Measurements from ENCODE around the gene TM4SF18.

The TM4SF18 gene

DNA sequence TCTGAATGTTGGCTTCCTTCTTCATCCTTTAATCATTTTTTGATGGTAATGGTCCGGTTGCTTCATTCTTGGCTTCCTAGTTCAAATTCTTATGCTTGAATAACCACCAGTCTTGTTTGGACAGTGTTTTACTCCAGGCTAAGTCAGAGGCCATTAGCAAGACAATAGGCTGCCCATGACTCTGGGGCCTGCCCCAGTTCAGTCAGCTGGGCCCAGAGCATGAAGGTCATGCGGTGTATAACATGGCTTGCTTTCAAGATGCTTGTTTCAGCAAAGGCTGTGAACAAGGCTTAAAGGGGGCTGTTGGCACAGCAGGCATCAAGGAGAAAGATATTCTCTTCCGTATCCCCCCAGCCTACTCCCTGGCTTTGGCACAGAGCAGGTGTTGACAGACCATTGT is 13.7 kb downstream of the TM4SF18 start:
- no peak overlapping the region for H3K27ac Mint-ChIP-seq
- H3K4me3 Mint-ChIP-seq, result no peak overlapping the region
- H3K4me1 Mint-ChIP-seq, result no peaks in the 10 kb centered on the region
- ATAC-seq (peak; percentile 36), DNase-seq (ENCODE audit: low spot score in 2 of 2) (no peak)
- H3K36me3 Mint-ChIP-seq, result no peaks in the 10 kb centered on the region
- H3K9me3 Mint-ChIP-seq, result no peaks in the 10 kb centered on the region

DNA sequence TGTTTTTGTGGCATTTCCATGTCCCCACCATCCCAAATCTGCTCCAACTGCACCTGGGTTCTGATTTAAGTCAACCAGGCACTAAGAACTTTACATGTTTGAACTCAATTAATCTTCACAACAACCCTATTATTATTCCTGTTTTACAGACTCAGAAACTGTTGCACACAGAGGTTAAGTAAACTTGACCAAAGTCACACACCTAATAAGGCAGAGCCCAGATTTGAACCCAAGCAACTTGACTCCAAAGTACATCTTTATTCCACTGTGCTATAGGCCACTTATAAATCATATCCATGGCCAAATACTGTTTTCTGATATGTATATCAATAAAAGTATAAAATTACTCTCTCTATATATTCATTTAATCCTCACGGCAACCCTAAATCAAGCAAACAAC is 16.4 kb downstream of the TM4SF18 start:
- no peak for ATAC-seq
- Mint-ChIP-seq H3K9me3 (no peaks in the 10 kb centered on the region), H3K4me1 (no peaks in the 10 kb centered on the region), H3K36me3 (no peaks in the 10 kb centered on the region), H3K27ac (no peak overlapping the region), H3K4me3 (no peak overlapping the region)
- DNase-seq (ENCODE audit: low spot score in 2 of 2), result no peak

DNA sequence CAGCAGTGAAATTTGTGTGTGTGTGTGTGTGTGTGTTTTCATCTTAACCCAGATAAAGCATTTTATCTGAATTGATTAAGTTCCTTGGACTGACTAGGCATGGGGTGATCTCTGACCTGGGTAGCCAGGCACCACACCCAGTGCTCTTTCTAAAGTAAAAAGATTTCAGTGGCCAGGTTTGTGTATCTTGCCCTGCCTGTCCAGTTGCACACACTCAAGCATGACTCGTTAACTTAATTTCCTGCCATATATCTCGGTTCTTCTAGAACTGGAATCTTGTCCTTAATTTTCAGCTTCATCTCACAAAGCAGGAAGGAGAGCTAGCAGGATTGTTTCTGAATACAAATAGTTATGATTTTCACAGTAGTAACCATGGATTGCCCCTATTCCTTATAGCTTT is 17.0 kb downstream of the TM4SF18 start:
- no peak for ATAC-seq
- H3K4me1 Mint-ChIP-seq, result no peaks in the 10 kb centered on the region
- H3K36me3 Mint-ChIP-seq, result no peaks in the 10 kb centered on the region
- no peak for DNase-seq (ENCODE audit: low spot score in 2 of 2)
- H3K4me3 Mint-ChIP-seq, result no peak overlapping the region
- H3K27ac Mint-ChIP-seq, result no peak overlapping the region
- H3K9me3 Mint-ChIP-seq, result no peaks in the 10 kb centered on the region

DNA sequence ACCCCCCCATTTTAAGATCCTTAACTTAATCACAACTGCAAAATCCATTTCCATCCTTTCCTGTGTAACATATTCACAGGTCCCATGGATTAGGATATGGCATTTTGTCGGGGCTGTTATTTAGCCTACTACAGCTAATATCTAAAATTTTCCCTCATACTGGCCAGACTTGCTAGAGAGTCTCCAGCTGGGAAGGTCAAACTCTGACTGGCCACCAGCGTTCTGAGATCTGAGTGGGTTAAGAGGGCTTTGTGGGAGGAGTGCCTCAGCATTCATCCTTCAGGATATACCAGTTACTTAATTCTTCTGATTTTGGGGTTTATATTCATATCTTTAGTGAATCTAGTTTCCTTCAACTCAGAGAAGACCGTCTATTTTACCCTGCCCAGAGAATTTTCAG is 17.7 kb downstream of the TM4SF18 start:
- DNase-seq (ENCODE audit: low spot score in 2 of 2) (no peak), ATAC-seq (no peak)
- H3K4me1 Mint-ChIP-seq, result no peaks in the 10 kb centered on the region
- H3K27ac Mint-ChIP-seq, result no peak overlapping the region
- H3K4me3 Mint-ChIP-seq, result no peak overlapping the region
- no peaks in the 10 kb centered on the region for H3K9me3 Mint-ChIP-seq
- H3K36me3 Mint-ChIP-seq, result no peaks in the 10 kb centered on the region

DNA sequence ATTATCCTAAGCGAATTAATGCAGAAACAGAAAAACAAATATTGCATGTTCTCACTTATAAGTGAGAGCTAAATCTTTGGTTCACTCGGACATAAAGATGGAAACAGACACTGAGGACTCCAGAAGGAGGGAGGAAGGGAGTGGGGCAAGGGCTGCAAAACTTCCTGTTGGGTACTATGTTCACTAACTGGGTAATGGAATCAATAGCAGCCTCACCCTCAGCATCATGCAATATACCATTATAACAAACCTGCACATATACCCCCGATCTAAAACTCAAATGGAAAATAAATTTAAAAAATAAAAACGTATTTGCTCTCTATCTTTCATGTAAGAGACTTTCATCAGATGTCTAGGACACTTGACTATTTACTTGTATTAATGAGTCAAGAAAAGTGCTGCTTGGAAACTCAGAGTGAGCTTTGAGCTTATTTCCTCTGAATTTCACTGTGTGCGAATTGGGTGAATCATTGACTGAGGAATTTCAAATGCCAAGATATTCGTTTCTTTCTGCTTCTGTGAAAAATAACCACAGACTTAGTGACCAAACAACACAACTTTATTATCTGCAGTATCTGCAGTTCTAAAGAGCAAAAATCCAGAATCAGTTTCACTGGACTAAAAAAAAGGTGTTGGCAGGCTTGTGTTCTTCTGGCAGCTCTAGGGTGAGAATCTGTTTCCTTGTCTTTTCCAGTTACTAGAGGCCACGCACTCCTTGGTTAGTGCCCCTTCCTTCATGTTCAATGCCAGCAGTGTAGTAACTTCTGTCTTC is 18.4 kb downstream of the TM4SF18 start:
- no peak for ATAC-seq
- H3K36me3 Mint-ChIP-seq, result no peaks in the 10 kb centered on the region
- no peaks in the 10 kb centered on the region for H3K4me1 Mint-ChIP-seq
- no peak for DNase-seq (ENCODE audit: low spot score in 2 of 2)
- H3K4me3 Mint-ChIP-seq, result no peak overlapping the region
- no peaks in the 10 kb centered on the region for H3K9me3 Mint-ChIP-seq
- no peak overlapping the region for H3K27ac Mint-ChIP-seq

DNA sequence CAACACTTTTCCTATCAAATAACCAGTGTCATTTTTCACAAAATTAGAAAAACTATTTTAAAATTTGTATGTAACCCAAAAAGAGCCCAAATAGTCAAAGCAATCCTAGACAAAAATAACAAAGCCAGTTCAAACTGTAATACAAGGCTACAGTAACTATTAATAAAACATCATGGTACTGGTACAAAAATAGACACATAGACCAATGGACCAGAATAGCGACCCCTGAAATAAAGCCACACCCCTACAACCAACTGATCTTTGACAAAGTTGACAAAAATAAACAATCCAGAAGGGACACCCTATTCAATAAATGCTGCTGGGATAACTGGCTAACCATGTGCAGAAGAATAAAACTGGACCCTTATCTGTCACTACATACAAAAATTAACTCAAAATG is 19.9 kb downstream of the TM4SF18 start:
- H3K36me3 Mint-ChIP-seq, result no peaks in the 10 kb centered on the region
- no peaks in the 10 kb centered on the region for H3K9me3 Mint-ChIP-seq
- H3K4me1 Mint-ChIP-seq, result no peaks in the 10 kb centered on the region
- no peak overlapping the region for H3K27ac Mint-ChIP-seq
- no peak for DNase-seq (ENCODE audit: low spot score in 2 of 2)
- H3K4me3 Mint-ChIP-seq, result no peak overlapping the region
- no peak for ATAC-seq

DNA sequence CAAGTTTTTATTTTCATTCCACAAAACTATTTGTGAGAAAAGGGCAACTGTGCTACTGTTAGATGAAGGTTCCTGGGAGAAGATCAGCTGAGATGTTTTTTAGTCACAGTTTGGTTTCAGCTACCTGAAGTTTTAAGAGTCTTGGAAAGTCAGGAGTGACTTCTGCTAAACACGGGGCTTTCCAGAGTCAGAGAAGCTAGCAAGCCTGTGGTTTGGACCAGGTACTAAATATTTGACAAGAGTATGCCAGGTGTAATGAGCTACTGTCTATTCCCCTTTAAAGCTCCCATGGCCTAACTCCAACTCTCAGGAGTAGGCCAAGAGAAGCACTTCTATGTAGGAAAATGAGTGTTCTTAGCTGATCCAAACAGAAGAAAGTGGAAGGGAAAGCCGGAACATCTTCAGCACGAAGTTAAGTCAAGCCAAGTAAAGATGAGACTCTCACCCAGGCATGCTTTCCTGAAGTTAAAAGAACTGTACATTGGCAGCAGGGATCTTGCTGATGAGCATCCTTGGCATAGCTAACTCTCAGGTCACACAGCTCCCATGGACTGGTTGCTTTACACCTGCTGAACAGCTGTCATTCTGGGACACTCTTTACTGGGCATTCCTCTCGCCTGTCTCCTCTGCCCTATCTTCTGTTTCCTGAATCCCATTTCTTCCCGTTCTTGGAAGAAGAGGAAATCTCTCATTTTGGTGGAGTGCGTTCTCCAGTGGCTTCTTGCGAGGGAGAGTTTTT is 22.5 kb downstream of the TM4SF18 start:
- no peak overlapping the region for H3K27ac Mint-ChIP-seq
- H3K4me1 Mint-ChIP-seq, result no peaks in the 10 kb centered on the region
- ATAC-seq (no peak), DNase-seq (ENCODE audit: low spot score in 2 of 2) (no peak)
- no peaks in the 10 kb centered on the region for H3K36me3 Mint-ChIP-seq
- no peak overlapping the region for H3K4me3 Mint-ChIP-seq
- H3K9me3 Mint-ChIP-seq, result no peaks in the 10 kb centered on the region

DNA sequence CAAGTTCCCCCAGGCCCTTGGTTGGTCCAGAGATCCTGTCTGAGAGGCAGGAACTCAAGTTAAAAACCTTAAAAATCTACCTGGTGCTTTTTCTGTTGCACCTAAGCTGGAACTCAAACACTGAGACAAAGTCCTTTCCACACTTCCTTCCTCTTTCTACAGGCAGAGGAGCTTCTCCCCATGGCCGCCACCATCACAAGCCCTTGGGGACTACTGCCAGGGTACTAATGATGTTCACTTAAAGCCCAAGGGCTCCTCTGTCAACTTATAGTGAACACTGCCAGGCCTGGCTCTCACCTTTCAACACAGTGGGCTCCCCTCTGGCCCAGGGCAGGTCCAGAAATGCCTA is 26.0 kb downstream of the TM4SF18 start:
- DNase-seq (ENCODE audit: low spot score in 2 of 2) (no peak), ATAC-seq (no peak)
- no peaks in the 10 kb centered on the region for H3K4me1 Mint-ChIP-seq
- H3K27ac Mint-ChIP-seq, result no peak overlapping the region
- H3K9me3 Mint-ChIP-seq, result no peaks in the 10 kb centered on the region
- H3K36me3 Mint-ChIP-seq, result no peaks in the 10 kb centered on the region
- no peak overlapping the region for H3K4me3 Mint-ChIP-seq

DNA sequence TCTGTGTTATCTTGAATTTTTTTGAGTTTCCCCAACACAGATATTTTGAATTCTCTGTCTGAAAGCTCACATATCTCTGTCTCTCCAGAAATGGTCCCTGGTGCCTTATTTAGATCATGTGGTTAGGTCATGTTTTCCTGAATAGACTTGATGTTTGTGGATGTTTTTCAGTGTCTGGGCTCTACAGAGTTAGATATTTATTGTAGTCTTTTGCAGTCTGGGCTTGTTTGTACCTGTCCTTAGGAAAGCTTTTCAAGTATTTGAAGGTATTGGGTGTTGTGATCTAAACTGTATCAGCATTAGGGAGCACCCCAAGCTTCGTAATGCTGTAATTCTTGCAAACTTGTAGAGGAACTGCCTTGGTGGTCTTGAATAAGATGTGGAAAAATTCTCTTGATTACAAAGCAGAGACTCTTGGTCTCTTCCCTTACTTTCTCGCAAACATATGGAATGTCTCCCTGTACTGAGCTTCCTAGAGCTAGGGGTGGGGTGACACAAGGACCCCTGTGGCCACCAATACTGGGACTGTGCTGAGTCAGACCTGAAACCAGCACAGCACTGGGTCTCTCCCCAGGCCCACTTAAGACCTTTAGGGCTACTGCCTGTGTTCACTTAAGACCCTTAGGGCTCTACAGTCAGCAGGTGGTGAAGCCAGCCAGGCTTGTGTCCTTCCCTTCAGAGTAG is 26.5 kb downstream of the TM4SF18 start:
- ATAC-seq, result no peak
- Mint-ChIP-seq H3K36me3 (no peaks in the 10 kb centered on the region), H3K9me3 (no peaks in the 10 kb centered on the region), H3K4me1 (no peaks in the 10 kb centered on the region), H3K27ac (no peak overlapping the region), H3K4me3 (no peak overlapping the region)
- no peak for DNase-seq (ENCODE audit: low spot score in 2 of 2)

DNA sequence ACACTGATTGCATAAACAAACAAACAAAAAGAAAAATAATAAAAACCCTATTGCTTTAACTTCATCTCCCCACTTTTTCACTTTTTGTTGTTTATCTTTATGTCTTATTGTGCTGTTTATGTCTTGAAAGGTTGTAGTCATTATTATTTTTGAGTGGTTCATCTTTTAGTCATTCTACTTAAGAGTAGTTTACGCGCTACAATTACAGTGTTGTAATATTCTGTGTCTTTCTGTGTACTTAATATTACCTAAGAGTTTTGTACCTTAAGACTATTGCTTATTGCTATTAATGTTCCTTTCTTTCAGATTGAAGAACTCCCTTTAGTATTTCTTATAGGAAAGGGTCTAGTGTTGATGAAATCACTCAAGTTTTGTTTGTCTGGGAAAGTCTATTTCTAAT is 28.1 kb downstream of the TM4SF18 start:
- DNase-seq (ENCODE audit: low spot score in 2 of 2) (no peak), ATAC-seq (no peak)
- peaks cover 2% of the 10 kb centered on the region for H3K4me1 Mint-ChIP-seq
- H3K36me3 Mint-ChIP-seq, result no peaks in the 10 kb centered on the region
- H3K9me3 Mint-ChIP-seq, result no peaks in the 10 kb centered on the region
- no peak overlapping the region for H3K4me3 Mint-ChIP-seq
- no peak overlapping the region for H3K27ac Mint-ChIP-seq

DNA sequence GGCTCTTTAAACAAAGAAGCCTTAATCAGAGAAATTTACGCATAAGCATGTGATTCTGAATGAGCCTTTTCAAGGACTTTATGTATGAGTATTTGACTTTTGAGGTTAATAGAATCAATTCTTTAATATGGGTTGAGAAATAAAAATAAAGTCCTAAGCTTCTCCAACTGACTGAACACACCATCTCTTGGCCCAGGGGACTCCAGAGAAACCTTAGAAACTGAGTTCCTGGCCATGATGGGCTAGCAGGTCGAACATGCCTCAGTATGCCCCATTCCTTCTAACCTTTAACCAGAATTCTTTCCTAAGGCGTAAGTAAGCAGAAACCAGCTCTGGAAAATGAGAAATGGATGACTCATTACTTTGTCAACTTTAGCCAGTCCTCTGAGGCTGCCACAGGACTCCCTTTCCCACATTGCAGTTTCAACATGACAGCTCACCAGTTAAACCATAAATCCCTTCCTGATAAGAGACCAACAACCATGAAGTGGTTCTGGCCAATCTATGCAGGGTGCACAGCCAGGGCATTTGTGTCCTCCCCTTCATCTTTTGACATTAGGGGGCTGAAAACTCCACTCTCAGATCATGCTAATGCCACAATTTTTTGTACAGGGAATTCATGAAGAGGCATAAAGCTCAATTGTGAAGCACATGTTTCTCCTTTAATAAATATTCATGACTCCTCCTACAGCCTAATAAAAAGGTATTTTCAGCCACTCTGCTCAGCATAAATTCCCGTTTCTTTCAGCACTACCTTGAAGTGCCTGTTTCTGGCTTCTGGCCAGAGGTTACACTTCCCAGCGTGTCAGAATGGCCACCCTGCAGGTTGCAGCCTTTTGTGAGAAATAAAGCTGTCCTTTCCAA is 33.3 kb downstream of the TM4SF18 start:
- Mint-ChIP-seq H3K36me3 (no peaks in the 10 kb centered on the region), H3K27ac (no peak overlapping the region)
- peak; percentile 82 for ATAC-seq

DNA sequence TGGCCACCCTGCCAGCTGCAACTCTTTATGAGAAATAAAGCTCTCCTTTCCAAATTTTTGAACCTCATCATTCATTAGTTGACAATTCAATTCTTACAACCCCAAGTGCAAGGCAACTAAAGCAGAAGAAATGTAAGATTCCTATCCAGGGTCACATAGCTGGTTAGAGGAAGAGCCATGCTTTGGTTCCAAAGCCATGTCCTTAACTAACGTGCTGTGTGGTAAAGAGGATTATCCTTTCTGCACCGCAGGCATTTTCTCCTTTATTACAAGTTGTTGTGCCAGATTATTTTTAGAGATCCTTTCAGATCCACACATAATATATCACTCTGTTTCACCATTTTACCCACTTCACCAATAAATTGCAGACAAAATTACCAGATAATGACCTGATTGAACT is 36.5 kb downstream of the TM4SF18 start:
- H3K9me3 Mint-ChIP-seq, result no peaks in the 10 kb centered on the region
- DNase-seq (ENCODE audit: low spot score in 2 of 2) (no peak), ATAC-seq (no peak)
- H3K27ac Mint-ChIP-seq, result no peak overlapping the region
- no peak overlapping the region for H3K4me3 Mint-ChIP-seq
- H3K4me1 Mint-ChIP-seq, result peaks cover 12% of the 10 kb centered on the region
- no peaks in the 10 kb centered on the region for H3K36me3 Mint-ChIP-seq

More for the DNA sequence above, 33.3 kb downstream of the TM4SF18 start:
- H3K4me3 Mint-ChIP-seq, result no peak overlapping the region
- no peaks in the 10 kb centered on the region for H3K9me3 Mint-ChIP-seq
- DNase-seq (ENCODE audit: low spot score in 2 of 2), result no peak
- peaks cover 12% of the 10 kb centered on the region for H3K4me1 Mint-ChIP-seq

DNA sequence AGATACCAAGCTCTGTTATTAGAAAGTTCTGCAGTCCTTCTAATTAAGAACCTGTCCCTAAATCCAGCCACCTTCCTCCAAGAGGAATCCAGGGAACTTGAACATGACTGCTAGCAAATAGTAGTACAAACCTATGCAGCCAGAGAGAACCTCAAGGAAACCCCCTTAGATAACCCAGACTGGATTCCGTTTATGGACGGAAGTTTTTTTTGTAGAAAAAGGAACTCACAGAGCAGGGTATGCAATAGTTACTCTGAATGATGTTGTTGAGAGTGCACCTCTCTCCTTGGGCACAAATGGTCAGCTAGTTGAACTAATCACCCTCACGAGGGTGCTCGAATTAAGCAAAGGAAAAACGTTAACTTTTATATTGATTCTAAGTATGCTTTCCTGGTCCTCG is 40.8 kb downstream of the TM4SF18 start:
- H3K36me3 Mint-ChIP-seq, result no peaks in the 10 kb centered on the region
- no peaks in the 10 kb centered on the region for H3K9me3 Mint-ChIP-seq
- no peak overlapping the region for H3K27ac Mint-ChIP-seq
- H3K4me1 Mint-ChIP-seq, result peaks cover 6% of the 10 kb centered on the region
- H3K4me3 Mint-ChIP-seq, result no peak overlapping the region
- DNase-seq (ENCODE audit: low spot score in 2 of 2), result no peak
- no peak for ATAC-seq

DNA sequence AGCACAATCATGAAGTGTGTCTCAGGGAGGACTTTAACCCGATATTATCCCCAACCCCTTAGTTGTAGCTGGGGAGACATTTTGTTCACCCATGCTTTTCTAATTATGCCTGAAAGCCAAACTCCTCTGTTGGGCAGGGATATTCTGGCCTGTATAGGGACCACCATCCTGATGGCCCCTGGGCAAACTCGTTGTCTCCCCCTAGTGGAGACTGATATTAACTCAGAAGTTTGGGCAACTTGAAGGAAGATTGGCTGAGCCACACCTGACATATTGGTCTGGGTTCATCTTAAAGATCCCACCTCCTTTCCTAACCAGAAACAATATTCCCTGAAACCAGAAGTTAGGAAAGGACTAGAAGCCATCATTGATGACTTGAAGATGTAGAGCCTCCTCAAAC is 42.3 kb downstream of the TM4SF18 start:
- H3K9me3 Mint-ChIP-seq, result no peaks in the 10 kb centered on the region
- H3K36me3 Mint-ChIP-seq, result no peaks in the 10 kb centered on the region
- DNase-seq (ENCODE audit: low spot score in 2 of 2) (peak in 1 of 2 donors; percentile 50), ATAC-seq (peak; percentile 47)
- H3K4me3 Mint-ChIP-seq, result no peak overlapping the region
- no peaks in the 10 kb centered on the region for H3K4me1 Mint-ChIP-seq
- no peak overlapping the region for H3K27ac Mint-ChIP-seq

DNA sequence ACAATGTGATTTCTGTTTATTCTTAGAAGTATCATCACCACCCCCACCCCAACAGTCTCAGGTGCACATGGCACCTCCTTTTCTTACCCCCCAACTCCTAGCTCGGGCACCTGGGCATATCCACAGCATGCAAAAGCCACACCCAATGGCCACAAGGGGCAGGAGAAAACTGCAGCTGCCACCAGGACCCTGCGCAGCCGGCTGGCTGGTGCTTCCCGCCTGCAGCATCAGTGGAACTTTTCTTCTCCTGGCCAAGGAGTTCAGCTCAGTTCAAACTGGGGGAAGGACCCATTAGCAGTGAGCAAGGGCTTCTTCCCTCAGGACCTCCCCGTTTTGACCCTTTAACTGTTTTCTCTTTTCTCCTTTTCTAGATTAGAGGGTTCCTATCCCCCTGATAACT is 44.8 kb downstream of the TM4SF18 start:
- Mint-ChIP-seq H3K27ac (no peak overlapping the region), H3K9me3 (no peaks in the 10 kb centered on the region), H3K4me3 (no peak overlapping the region), H3K36me3 (no peaks in the 10 kb centered on the region), H3K4me1 (no peaks in the 10 kb centered on the region)
- DNase-seq (ENCODE audit: low spot score in 2 of 2) (peak in 1 of 2 donors; percentile 29), ATAC-seq (no peak)

Measured in stimulated activated effector memory CD8-positive, alpha-beta T cell treated with anti-CD3 and anti-CD28 coated beads, Interleukin-12 subunit alpha, Interleukin-12 subunit beta, amount 100 ng/mL, for 72 hours (primary cell).